Measurements from ENCODE around the gene RHEX. TPM values are rescaled to one million over a fixed set of nuclear protein-coding genes. Genes with fewer than 3 reads are reported as not detected.
A peak's percentile ranks its signal among the peaks of the same experiment; 100 is the strongest.
"Not testable (repeated sequence)": the region's sequence is repeated elsewhere in the genome, so short reads cannot be mapped to it uniquely, and the experiment has no call there.

Gene RHEX
- total RNA-seq, 1 donor from 2014 or later = 0.43 TPM

DNA sequence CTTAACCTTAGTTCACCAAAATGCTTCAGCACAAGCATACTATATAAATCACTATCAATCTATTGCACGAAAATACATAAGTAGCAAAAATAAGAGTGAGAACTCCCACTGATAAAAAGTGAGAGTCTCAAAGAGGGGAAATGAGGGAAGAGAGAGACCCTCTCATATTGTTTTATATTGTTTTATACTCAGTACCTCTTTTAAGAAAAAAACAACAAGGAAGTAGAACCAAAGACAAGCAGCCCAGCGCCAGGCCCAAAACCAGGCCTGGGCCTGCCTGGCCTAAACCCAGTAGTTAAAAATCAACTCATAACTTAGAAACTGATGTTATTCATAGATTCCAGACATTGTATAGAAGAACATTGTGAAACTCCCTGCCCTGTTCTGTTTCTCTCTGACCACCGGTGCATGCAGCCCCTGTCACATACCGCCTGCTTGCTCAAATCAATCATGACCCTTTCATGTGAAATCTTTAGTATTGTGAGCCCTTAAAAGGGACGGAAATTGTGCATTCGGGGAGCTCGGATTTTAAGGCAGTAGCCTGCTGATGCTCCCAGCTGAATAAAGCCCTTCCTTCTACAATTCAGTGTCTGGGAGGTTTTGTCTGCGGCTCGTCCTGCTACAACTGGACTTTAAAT, 5.4 kb downstream of the RHEX start:
- DNase-seq (ENCODE audit: low spot score); ATAC-seq: not testable (repeated sequence)

DNA sequence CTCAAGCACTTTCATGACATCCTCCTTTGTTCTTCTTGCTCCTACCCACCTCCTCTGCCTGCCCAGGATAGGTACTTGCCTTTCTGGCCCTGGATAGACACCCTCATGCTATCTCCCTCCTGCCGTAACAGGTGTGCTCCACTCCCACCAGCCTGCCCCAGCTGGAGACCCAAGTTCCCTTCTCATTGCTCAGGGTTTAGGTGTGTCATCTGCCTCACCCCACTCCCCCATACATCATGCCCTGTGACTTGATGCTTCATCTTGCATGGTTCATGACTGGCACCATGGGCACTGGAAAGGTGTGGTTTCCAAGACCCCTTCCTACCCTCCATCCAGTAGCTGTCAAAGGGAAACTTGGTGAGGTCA, 5.9 kb downstream of the RHEX start:
- no peak for ATAC-seq
- DNase-seq (ENCODE audit: low spot score) = no peak

DNA sequence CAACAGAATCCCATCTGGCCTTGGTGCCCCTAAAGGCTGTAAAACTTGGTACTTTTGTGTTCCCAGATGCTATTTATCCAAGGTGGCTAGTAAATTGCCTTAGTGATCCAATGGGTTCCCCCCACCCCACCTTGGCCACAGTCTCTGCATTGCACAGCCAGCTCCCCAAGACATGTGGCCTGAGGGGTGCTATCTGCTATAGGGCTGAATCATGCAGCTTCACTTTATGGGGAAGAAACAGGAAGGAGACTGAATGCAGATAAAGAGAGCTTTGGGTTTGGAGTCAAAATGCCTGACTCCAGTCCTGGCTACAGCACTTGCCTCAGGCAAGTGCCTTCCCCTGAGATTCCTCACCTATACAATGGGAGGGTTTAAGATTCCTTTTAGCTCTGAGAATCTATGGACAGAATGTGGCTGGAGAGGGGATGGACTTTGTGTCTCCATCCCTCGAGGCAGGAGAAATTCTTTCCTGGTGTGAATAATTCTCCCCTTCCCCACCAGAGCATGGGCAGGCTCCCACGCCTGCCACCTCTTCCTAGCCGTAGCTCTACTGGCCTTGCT, 6.5 kb downstream of the RHEX start:
- no peak for ATAC-seq
- no peak for DNase-seq (ENCODE audit: low spot score)

DNA sequence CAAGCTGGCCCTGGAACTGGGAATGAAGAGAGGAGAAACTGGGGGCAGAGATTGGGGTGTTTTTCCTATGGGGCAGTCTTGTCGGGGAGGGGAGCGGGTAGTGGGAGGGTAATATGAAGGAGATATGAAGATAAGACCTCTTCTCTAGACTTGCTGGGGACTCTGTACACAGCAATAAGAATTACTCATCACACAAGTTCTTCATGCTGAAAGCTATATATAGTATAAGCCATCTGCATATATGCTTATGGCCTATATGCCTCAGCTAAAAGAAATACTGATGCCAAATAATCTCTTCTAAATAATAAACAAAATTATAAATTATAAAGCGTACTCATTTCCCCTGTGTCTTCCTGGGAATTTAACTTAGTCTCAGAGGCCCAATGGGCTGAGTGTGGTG, 7.9 kb downstream of the RHEX start:
- no peak for ATAC-seq
- no peak for DNase-seq (ENCODE audit: low spot score)

DNA sequence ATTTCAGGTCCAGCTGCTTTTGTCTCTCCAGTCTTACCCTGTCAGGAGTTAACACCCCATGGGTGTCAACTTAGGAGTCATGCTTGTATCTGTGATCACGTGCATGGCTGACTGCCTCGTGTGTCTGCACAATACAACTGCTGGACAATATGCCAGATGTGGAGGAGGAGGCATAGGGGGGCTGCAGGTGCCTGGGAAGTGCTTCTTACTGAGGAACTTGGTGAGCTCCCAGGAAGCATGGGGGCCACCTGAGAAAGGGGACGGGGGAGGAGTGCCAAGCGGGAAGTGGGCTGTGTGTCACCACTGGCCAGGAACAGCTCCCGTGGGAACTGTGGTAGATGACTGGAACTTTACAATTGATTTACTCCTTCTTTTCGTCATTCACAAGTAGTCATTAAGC, 9.5 kb downstream of the RHEX start:
- DNase-seq (ENCODE audit: low spot score) (no peak), ATAC-seq (no peak)

DNA sequence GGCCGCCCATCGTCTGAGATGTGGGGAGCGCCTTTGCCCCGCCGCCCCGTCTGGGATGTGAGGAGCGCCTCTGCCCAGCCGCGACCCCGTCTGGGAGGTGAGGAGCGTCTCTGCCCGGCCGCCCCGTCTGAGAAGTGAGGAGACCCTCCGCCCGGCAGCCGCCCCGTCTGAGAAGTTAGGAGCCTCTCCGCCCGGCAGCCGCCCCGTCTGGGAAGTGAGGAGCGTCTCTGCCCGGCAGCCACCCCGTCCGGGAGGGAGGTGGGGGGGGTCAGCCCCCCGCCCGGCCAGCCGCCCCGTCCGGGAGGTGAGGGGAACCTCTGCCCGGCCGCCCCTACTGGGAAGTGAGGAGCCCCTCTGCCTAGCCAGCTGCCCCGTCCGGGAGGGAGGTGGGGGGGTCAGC, 11.0 kb downstream of the RHEX start:
- not testable (repeated sequence) for ATAC-seq; DNase-seq (ENCODE audit: low spot score)

DNA sequence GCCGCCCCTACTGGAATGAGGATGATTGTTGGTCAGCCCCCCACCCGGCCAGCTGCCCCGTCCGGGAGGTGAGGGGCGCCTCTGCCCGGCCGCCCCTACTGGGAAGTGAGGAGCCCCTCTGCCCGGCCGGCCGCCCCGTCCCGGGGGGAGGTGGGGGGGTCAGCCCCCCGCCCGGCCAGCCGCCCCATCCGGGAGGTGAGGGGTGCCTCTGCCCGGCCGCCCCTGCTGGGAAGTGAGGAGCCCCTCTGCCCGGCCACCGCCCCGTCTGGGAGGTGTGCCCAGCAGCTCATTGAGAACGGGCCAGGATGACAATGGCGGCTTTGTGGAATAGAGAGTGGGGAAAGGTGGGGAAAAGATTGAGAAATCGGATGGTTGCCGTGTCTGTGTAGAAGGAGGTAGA, 11.5 kb downstream of the RHEX start:
- not testable (repeated sequence) for ATAC-seq

DNA sequence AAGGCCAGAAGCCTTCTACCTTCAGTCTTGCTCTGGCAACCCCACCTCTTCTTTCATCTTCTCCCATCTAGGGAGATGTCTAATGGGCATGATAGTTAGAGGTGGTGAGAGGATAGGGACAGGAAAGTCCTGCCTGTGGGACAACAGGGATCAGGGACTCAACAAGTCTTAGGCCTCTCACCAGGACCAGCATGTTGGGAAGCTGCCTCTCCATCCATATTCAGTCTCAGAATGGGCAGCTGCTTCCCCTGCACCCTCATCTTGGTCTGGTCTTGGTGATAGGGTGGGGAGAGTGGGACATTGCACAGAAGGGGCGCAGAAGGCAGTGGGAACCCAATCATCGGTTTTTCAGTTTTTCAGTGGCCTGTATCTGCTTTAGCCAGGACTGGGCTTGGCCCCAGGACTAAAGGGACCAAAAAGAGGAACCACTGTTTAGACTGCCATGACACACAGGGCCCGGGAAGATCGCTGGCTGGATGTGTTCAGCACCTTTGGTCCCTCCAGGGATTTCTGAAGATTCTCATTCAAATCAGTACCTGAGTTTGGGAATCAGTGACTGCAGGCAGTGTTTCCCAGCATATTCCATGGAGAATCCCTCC, 12.7 kb downstream of the RHEX start:
- no peak for DNase-seq (ENCODE audit: low spot score)
- ATAC-seq = no peak

More for the DNA sequence above, 11.5 kb downstream of the RHEX start:
- DNase-seq (ENCODE audit: low spot score) = not testable (repeated sequence)

DNA sequence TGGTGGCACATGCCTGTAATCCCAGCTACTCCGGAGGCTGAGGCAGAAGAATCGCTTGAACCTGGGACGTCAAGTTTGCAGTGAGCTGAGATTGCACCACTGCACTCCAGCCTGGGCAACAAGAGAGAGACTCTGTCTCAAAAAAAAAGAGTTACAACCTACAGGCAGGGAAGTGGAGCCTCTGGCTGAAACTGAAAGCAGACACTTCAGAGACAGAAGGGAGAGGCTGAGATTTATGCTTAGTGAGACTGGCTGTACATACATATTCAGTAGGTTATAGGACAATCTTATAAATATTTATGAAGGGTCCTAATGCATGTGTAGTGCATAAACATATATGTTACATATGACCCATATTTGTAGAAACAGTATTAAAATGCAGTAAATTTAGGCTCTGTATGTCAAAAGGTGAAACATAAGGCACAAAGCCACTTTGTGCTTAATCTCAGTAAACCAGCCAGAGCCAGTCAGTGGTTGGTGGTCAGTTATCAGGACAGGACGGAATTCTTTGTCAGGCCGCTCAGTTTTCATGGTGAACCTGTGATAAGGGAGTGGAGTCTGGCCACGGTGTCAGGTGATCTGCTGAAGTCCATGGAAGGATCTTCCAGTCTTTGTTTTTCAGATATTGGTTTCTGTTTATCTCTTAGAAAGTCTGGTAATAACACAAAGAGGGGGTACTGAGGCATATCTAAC, 13.7 kb downstream of the RHEX start:
- DNase-seq (ENCODE audit: low spot score) (no peak), ATAC-seq (peak; percentile 69)

DNA sequence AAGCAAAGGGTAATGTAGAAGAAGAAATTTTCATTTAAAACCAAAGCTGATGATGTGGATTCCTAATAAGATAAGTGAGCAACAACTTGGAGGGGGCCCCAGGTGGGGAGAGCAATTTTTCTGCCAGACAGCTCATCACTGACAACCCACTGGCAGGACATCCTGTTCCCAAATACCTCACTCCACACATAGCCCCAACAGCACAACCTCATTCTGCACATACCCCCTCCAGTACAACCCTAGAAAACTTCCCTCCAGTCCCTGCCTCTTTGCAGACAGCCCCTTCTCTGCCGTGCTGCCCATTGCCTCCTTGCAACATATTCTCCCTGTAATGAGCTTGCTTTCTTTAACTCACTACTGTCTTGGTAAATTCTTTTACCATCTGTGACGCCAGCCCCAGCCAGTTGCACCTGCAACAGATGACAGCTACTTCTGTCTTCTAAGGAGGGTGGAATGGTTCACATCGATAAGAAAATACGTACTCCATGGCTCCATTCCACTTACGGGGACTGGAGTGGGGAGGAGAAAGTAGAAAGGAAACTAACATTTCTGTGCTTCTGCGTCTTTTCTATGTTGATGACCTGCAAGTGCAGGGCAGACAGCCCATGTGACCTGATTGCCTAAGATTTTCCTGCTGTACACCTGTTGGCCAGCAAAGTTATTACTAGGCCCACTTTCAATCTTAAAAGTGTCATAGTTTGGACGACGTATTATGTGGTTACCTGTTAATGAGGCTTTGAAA, 14.7 kb downstream of the RHEX start:
- DNase-seq (ENCODE audit: low spot score) (peak; percentile 72), ATAC-seq (peak; percentile 85)

DNA sequence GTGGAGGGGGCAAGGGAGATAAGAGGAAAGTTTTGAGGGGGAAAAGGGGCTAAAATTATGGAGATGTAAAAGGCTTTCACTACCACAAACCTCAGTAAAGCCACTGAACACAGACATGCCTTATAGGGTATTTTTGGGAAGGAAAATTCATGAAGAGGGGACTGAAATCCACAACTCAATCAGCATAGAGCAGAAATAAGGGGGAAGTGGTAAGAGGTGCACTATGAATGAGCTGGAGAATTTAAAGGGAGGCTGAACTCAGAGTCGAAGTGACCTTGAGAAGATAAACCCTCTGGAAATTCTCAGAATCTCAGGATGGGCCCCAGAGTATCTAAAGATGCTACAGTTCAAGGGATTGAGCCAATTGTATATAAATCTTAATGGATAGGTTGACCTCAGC, 15.3 kb downstream of the RHEX start:
- DNase-seq (ENCODE audit: low spot score) (no peak), ATAC-seq (no peak)

DNA sequence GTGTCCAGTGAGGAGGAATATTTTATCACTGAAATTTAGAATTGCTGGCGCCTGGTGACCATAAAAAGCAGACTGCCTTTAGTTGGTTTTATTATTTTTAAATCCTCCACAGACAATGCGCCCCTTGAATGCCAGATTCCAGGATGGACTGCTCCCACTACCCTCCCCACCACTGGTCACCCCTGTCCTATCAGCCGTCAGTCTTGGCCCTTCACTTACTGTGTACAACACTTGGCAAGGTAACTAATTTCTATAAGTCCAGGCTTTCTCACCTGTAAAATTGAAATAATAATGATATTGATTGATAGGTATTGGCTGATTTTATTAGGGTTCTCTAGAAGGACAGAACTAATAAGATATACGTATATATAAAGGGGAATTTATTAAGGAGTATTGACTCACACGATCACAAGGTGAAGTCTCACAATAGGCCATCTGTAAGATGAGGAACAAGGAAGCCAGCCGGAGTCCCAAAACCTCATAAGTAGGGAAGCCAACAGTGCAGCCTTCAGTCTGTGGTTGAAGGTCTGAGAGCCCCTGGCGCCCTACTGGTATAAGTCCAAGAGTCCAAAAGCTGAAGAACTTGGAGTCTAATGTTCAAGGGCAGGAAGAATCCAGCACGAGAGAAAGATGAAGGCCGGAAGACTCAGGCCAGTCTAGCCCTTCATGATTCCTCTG, 17.8 kb downstream of the RHEX start:
- no peak for DNase-seq (ENCODE audit: low spot score)
- no peak for ATAC-seq

DNA sequence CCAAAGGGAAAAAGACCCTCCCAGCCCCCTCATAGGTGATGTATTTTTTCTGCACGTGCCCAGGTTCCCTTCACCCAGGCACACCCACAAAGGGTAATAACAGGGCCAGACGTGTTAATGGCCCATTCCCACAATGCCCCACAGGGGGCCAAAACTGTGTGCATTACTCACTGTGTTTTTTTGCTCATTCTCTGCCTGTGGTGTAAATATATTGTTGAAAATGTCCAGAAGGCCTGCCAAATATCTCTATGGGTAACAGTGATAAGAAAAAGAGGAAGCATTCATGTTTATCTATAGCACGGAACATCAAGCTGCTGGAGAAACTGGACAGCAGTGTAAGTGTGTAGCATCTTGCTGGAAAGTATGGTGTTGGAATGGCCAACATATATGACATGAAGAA, 21.9 kb downstream of the RHEX start:
- ATAC-seq (no peak), DNase-seq (ENCODE audit: low spot score) (no peak)

DNA sequence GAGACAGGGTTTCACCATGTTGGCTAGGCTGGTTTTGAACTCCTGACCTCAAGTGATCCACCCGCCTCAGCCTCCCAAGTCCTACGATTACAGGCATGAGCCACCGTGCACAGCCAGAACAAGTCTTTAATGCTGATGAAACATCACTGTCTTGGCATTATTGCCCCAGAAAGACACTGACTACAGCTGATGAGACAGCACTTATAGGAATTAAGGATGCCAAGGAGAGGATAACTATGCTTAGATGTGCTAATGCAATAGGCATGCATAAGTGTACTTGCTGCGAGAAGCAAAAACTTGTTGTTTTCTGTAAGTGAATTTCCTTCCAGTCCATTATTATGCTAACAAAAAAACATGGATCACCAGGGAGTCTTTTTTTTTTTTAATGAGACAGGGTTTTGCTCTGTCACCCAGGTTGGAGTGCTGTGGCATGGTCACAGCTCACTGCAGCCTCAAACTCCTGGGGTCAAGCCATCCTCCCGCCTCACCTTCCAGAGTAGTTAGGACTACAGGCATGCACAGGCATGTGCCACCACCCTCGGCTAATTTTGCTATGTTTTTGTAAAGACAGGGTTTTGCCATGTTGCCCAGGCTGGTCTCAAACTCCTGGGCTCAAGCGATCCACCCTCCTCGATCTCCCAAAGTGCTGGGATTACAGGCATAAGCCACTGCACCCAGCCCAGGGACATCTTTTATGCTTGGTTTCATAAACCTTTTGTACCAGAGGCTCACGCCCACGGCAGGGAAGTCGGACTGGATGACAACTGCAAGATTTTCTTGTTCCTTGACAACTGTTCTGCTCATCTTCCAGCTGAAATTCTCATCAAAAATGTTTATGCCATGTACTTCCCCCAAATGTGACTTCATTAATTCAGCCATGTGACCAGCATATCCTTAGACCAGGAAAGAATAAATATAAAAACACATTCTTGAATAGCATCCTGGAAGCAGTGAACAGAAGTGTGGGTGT, 23.1 kb downstream of the RHEX start:
- ATAC-seq = no peak
- DNase-seq (ENCODE audit: low spot score) = no peak

DNA sequence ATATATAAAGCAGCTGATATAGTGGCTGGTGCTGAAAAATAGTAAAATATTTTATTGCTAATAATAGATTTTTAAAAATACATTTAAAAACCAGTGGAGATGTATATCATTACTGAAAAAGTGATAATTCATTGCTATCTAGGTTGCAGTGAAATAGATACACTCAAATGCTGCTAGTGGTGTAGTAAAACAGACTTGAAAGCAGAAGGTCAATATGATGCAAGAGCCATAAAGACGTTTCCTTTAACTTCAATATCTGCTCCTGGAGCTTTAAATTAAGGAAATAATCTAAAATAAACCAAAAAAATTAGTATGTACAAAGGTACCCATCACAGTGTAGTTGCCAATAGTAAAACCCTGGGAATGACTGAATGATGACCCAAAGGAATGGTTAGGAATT, 26.2 kb downstream of the RHEX start:
- ATAC-seq (no peak), DNase-seq (ENCODE audit: low spot score) (no peak)

DNA sequence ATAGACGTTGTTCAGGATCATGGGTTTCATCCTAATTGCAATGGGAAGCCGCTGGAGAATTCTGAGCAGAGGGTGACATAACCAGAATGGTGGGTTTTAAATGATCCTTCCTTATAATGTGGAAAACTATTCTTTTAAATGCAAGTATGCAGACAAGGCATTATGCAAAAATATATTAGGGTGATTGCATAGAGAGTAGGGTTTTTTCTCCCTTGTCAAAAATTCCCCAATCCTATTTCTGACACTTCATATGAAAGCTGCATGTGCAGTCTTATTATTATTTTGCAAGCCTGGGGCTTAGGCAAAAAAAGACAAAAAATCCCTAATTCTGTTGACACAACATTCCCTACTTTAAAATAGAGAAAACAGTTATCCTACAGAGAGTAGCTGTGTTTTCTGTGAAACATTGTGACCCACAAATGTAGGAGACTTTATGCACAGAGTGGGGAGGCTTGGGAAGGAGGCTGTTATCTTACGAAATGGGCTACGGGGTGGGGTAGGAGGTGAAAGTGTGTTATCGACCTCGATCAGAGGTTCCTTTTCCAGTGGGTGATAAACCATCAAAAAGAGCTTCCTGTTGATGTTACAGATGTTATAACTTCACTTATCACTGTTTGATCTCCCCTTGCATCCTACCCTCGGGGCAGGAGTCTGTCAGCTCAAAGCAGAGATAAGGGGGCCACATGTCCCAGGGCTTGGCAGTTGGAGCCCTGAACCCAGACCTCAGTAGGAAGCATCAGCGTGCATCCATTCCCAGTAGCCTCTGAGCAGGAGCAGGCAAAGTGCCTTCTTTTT, 27.2 kb downstream of the RHEX start:
- no peak for ATAC-seq
- DNase-seq (ENCODE audit: low spot score) = no peak

DNA sequence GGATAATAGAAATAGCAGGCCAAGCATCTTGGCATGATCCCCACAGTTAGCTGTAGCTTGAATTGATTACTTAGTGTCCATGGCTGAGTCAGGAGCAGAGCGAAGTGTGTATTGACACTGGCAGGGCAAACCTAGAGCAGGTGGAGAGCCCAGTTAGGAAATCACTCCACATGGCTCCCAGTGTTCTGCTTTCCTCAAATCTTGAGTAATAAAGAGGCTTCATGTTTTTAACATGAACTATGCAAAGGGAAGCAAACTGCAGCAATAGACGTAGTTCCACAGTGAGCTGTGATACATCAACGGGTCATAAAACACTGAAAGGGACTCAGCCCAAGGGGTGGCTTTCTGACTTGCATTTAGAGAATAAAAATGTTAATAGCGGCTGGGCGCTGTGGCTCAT, 28.9 kb downstream of the RHEX start:
- ATAC-seq (peak; percentile 98), DNase-seq (ENCODE audit: low spot score) (peak; percentile 86)

DNA sequence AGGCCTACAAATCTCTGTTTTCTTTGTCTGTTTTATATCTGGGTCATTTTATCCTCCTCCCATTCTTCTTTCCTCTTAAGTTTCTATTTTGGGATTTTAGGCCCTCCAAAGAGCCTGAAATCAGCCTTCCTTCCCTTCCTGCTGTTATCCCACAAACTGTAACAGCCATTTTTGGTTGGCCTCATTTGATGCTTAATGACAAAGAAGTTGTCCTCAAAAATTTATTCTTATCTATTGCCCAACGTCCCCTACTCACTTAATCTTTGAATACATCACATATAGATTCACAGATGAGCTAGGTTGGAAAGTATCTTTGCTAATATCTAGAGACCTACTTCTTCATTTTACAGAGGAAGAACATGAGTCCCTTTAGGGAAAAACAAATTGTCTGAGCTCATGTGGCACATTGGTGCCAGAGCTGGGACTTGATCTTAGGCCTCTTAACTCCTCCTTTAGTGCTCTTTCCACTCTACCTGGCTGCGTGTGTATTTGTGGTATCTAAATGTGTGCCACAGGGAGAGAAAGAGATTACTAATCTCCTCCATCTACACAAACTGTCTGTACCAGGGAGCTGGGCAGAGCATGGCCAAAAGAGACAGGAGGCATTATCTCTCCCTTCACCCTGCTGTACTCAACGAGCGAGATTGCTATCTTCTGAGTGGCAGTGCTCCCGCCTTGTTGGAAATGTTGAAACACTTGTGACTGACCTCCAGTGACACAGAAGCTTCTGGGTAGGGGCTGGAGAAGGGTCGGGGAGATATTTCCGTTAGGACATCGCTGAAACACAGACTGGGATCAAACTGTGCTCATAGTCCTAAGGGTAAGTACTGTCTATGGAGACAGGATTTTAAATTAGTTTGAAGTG, 30.1 kb downstream of the RHEX start:
- ATAC-seq (no peak), DNase-seq (ENCODE audit: low spot score) (no peak)

Data from left lobe of liver (tissue), 2 donors.